Tibial nerve (tissue), 4 donors: ENCODE results near the gene LSAMP.

Experiments
- EP300 ChIP-seq, 2 donors: sonication (generic); formaldehyde crosslinking; IDR thresholded peaks; one replicate each; pipeline ENCODE4 v1.6.1; 2017; ENCODE audit warnings: antibody characterized with exemption in 2 of 2, mild to moderate bottlenecking in 1 of 2
- POLR2A ChIP-seq, 2 donors: fragments of 450-650 bp; IDR thresholded peaks; one replicate each; pipeline ENCODE4 v1.6.1; 2017; ENCODE audit warnings: antibody characterized with exemption in 2 of 2, mild to moderate bottlenecking in 2 of 2, moderate library complexity in 2 of 2
- TF ChIP-seq, protein P1 (sequence below), 5 experiments: fragments of 200-600 bp in 3 of 5; fragments of 450-650 bp in 2 of 5; sonication (generic) in 3 of 5; IDR thresholded peaks; one replicate each; pipeline ENCODE4 v1.5.1; 2016 to 2019; ENCODE audit warnings: antibody characterized with exemption in 5 of 5, mild to moderate bottlenecking in 3 of 5, moderate library complexity in 2 of 5

DNA sequence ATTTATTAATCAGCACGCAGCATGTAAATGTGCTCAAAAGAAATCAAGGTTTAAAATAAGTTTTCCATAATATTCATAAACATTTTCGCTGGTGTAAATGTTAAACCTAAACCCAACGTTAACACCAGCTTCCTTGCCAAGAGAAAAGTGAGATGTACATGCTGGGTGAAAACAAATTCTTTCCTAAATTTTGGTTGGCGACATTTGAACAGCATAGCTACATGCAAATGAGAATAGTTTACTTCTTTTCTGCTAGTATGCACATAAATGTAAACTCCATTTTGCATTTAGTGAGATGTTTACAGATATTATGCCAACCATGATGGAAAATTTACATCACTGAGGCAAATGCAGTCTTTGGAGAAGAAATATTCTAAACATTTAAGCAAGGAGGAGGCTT is 639.8 kb downstream of the LSAMP start:
- TF ChIP-seq POLR2A (IDR thresholded peaks at IDR 0.05) = no peak
- TF ChIP-seq, protein P1, sequence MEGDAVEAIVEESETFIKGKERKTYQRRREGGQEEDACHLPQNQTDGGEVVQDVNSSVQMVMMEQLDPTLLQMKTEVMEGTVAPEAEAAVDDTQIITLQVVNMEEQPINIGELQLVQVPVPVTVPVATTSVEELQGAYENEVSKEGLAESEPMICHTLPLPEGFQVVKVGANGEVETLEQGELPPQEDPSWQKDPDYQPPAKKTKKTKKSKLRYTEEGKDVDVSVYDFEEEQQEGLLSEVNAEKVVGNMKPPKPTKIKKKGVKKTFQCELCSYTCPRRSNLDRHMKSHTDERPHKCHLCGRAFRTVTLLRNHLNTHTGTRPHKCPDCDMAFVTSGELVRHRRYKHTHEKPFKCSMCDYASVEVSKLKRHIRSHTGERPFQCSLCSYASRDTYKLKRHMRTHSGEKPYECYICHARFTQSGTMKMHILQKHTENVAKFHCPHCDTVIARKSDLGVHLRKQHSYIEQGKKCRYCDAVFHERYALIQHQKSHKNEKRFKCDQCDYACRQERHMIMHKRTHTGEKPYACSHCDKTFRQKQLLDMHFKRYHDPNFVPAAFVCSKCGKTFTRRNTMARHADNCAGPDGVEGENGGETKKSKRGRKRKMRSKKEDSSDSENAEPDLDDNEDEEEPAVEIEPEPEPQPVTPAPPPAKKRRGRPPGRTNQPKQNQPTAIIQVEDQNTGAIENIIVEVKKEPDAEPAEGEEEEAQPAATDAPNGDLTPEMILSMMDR (IDR thresholded peaks at IDR 0.05) = no peak
- no peak for TF ChIP-seq EP300 (IDR thresholded peaks at IDR 0.05)
